ENCODE measurements around the gene TMEM86B. TPM values are rescaled to one million over a fixed set of nuclear protein-coding genes. Genes with fewer than 3 reads are reported as not detected.

TMEM86B gene
- total RNA-seq, 1 donor from 2014 or later, result 2.9 TPM

DNA sequence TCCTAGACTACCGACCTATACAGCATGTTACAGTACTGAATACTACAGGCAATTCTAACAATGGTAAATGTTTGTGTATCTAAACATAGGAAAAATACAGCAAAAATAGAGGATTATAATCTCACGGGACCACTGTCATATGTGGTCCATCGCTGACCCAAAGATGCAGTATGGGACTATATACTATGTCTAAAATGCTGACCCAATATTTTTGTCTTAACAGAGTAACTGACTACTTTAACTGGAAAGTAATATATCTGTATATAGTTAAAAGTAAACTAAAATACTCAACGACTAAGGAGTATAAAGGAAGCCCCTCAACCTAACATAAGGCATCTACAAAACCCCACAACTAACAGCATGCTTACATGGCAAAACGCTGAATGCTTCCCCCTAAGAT is 4.4 kb upstream of the TMEM86B start:
- TF ChIP-seq CTCF (IDR thresholded peaks at IDR 0.05), result no peak
- TF ChIP-seq POLR2A (IDR thresholded peaks at IDR 0.05), result no peak
- no peak for TF ChIP-seq POLR2AphosphoS5 (IDR thresholded peaks at IDR 0.05; ENCODE audit: insufficient read depth in 1 of 2, low read depth in 1 of 2)
- Histone ChIP-seq H3K27ac (no peak overlapping the region), H3K4me3 (no peak overlapping the region), H3K9me3 (no peaks in the 10 kb centered on the region), H3K4me1 (no peaks in the 10 kb centered on the region), H3K36me3 (peaks cover 0 to 73% of the 10 kb centered on the region in 2 donors), H3K27me3 (no peaks in the 10 kb centered on the region)
- no peak for DNase-seq (ENCODE audit: extremely low spot score in 2 of 2)
- intact Hi-C loops (cut with DNase I), result no loop called here

GRCh38 chr19:55232286-55232602 is 3.7 kb upstream of the TMEM86B start:
- Histone ChIP-seq H3K9me3 (no peaks in the 10 kb centered on the region), H3K4me3 (no peak overlapping the region), H3K4me1 (no peaks in the 10 kb centered on the region), H3K36me3 (peaks cover 0 to 73% of the 10 kb centered on the region in 2 donors), H3K27me3 (no peaks in the 10 kb centered on the region), H3K27ac (no peak overlapping the region)
- no peak for DNase-seq (ENCODE audit: extremely low spot score in 2 of 2)
- TF ChIP-seq CTCF (IDR thresholded peaks at IDR 0.05) (no peak), POLR2A (IDR thresholded peaks at IDR 0.05) (no peak), POLR2AphosphoS5 (IDR thresholded peaks at IDR 0.05; ENCODE audit: insufficient read depth in 1 of 2, low read depth in 1 of 2) (no peak)
- intact Hi-C loops (cut with DNase I), result no loop called here

DNA sequence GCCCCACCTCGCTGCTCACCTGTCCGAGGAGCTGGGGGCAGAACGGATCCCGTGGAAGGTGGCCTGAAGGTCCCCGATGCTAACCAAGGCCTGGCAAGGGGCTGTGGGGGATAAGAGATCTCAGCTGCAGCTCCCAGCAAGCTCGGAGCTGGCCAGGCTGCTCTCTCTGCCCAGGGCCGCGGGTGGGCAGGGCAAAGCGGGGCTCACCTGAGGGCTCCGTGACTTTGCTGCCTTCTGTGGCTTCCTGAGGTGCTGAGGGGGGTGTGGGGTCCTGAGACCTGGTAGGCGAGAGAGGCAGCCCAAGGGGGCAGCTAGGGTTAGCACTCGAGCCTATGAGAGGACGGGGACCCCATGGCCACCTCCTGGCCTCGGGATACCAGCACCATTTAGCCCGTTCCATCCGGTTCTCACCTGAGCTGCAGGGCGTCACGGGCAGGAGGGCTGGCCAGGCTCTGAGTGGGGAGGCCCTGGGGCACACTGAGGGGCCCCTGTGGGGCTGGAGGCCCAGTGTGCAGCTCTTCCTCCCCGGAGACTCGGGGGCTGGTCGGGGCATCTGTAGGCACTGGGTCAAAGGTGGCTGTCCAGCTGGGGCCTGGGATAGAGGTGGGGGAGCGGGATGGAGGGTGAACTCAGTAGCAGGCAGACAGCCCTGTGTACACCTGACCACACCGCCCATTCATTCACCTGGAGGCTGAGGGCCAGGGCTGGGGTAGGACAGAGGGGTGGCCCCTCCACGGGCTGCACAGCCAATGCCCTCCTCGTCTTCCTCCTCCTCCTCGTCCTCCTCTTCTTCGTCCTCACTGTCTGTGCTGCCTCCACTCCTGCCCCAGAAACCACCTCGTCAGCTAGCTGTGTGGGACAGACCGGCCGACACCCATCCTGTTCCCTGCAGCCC is 3.1 kb upstream of the TMEM86B start:
- H3K36me3 ChIP-seq, result peaks cover 0 to 71% of the 10 kb centered on the region in 2 donors
- no peaks in the 10 kb centered on the region for H3K27me3 ChIP-seq
- no peak overlapping the region for H3K27ac ChIP-seq
- no peaks in the 10 kb centered on the region for H3K4me1 ChIP-seq
- intact Hi-C loops (cut with DNase I), result no loop called here
- no peak for TF ChIP-seq POLR2A (IDR thresholded peaks at IDR 0.05)
- TF ChIP-seq CTCF (IDR thresholded peaks at IDR 0.05), result no peak
- TF ChIP-seq POLR2AphosphoS5 (IDR thresholded peaks at IDR 0.05; ENCODE audit: insufficient read depth in 1 of 2, low read depth in 1 of 2), result no peak
- H3K9me3 ChIP-seq, result no peaks in the 10 kb centered on the region
- H3K4me3 ChIP-seq, result no peak overlapping the region
- no peak for DNase-seq (ENCODE audit: extremely low spot score in 2 of 2)

DNA sequence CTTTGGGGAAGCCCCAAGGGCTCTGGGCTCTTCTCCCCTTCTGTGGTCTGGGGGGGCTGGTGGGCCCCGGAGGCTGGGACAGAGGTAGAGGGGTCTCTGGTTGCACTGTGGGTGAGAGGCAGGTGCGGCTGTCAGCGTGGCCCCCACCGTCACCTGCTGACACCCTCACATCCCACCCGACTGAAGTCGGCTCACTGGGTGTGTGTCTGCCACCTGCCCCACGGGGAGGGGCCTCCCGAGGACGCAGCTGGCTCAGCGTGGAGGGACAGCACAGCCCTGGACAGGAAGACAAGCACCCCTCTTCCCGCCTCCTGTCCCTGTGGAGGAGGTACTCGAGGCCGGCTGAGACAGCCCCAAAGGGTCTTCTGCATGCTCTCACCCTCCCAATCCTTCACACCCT is 2.2 kb upstream of the TMEM86B start:
- TF ChIP-seq POLR2AphosphoS5 (IDR thresholded peaks at IDR 0.05; ENCODE audit: insufficient read depth in 1 of 2, low read depth in 1 of 2) (no peak), CTCF (IDR thresholded peaks at IDR 0.05) (no peak), POLR2A (IDR thresholded peaks at IDR 0.05) (no peak)
- Histone ChIP-seq H3K9me3 (no peaks in the 10 kb centered on the region), H3K36me3 (peaks cover 0 to 62% of the 10 kb centered on the region in 2 donors), H3K4me3 (no peak overlapping the region), H3K27me3 (no peaks in the 10 kb centered on the region), H3K4me1 (no peaks in the 10 kb centered on the region), H3K27ac (no peak overlapping the region)
- DNase-seq (ENCODE audit: extremely low spot score in 2 of 2), result no peak
- intact Hi-C loops (cut with DNase I), result no loop called here

GRCh38 chr19:55230329-55230728 is 1.8 kb upstream of the TMEM86B start:
- H3K4me3 ChIP-seq, result no peak overlapping the region
- intact Hi-C loops (cut with DNase I), result no loop called here

More at GRCh38 chr19:55230329-55230728, 1.8 kb upstream of the TMEM86B start:
- peaks cover 0 to 62% of the 10 kb centered on the region in 2 donors for H3K36me3 ChIP-seq
- DNase-seq (ENCODE audit: extremely low spot score in 2 of 2), result no peak
- no peak overlapping the region for H3K27ac ChIP-seq
- no peaks in the 10 kb centered on the region for H3K9me3 ChIP-seq
- no peaks in the 10 kb centered on the region for H3K4me1 ChIP-seq
- TF ChIP-seq CTCF (IDR thresholded peaks at IDR 0.05), result no peak
- TF ChIP-seq POLR2A (IDR thresholded peaks at IDR 0.05), result no peak
- TF ChIP-seq POLR2AphosphoS5 (IDR thresholded peaks at IDR 0.05; ENCODE audit: insufficient read depth in 1 of 2, low read depth in 1 of 2), result no peak
- no peaks in the 10 kb centered on the region for H3K27me3 ChIP-seq

All from vagina (tissue), 2 donors.